ENCODE data around the gene EIF3I.

DNA sequence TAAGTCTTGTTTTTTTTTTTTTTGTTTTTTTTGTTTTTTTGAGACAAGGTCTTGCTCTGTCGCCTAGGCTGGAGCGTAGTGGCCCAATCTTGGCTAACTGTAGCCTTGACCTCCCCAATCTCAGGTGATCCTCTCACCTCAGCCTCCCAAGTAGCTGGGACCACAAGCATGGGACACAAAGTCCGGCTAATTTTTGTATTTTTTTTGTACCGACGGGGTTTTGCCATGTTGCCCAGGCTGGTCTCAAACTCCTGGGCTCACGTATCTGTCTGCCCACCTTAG is 35.0 kb downstream of the EIF3I start:
- TF ChIP-seq POLR2A (IDR thresholded peaks at IDR 0.05) = no peak
- TF ChIP-seq, protein P1, sequence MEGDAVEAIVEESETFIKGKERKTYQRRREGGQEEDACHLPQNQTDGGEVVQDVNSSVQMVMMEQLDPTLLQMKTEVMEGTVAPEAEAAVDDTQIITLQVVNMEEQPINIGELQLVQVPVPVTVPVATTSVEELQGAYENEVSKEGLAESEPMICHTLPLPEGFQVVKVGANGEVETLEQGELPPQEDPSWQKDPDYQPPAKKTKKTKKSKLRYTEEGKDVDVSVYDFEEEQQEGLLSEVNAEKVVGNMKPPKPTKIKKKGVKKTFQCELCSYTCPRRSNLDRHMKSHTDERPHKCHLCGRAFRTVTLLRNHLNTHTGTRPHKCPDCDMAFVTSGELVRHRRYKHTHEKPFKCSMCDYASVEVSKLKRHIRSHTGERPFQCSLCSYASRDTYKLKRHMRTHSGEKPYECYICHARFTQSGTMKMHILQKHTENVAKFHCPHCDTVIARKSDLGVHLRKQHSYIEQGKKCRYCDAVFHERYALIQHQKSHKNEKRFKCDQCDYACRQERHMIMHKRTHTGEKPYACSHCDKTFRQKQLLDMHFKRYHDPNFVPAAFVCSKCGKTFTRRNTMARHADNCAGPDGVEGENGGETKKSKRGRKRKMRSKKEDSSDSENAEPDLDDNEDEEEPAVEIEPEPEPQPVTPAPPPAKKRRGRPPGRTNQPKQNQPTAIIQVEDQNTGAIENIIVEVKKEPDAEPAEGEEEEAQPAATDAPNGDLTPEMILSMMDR (IDR thresholded peaks at IDR 0.05) = no peak

All from lower leg skin (tissue), 3 donors.